ENCODE measurements around the gene UBXN11.
A peak's percentile ranks its signal among the peaks of the same experiment; 100 is the strongest.
"Not testable (repeated sequence)": the region's sequence is repeated elsewhere in the genome, so short reads cannot be mapped to it uniquely, and the experiment has no call there.

The UBXN11 gene

GRCh38 chr1:26300578-26301275 lies 5.7 kb downstream of the UBXN11 start:
- DNase-seq = no peak

GRCh38 chr1:26297791-26298124 lies 8.7 kb downstream of the UBXN11 start:
- no peak for DNase-seq

GRCh38 chr1:26297057-26297790 lies 9.2 kb downstream of the UBXN11 start:
- DNase-seq = no peak

GRCh38 chr1:26296340-26297056 lies 9.9 kb downstream of the UBXN11 start:
- DNase-seq = no peak

- no peak for DNase-seq
Measured at GRCh38 chr1:26295194-26296138, 11.0 kb downstream of the UBXN11 start.

- no peak for DNase-seq
Measured at GRCh38 chr1:26293911-26294463, 12.4 kb downstream of the UBXN11 start.

- DNase-seq = not testable (repeated sequence)
Measured at GRCh38 chr1:26292735-26293134, 13.7 kb downstream of the UBXN11 start.

GRCh38 chr1:26291939-26292338 lies 14.5 kb downstream of the UBXN11 start:
- DNase-seq = no peak

GRCh38 chr1:26291433-26291832 lies 15.0 kb downstream of the UBXN11 start:
- no peak for DNase-seq

GRCh38 chr1:26290882-26291261 lies 15.6 kb downstream of the UBXN11 start:
- no peak for DNase-seq

GRCh38 chr1:26290122-26290881 lies 16.1 kb downstream of the UBXN11 start:
- no peak for DNase-seq

- DNase-seq = peak; percentile 46
Measured at GRCh38 chr1:26289158-26290059, 17.0 kb downstream of the UBXN11 start.

- no peak for DNase-seq
Measured at GRCh38 chr1:26288311-26288941, 18.0 kb downstream of the UBXN11 start.

GRCh38 chr1:26287811-26288210 lies 18.6 kb downstream of the UBXN11 start:
- DNase-seq = no peak

GRCh38 chr1:26287033-26287711 lies 19.3 kb downstream of the UBXN11 start:
- peak; percentile 55 for DNase-seq

GRCh38 chr1:26286064-26286416 lies 20.4 kb downstream of the UBXN11 start:
- no peak for DNase-seq

- DNase-seq = no peak
Measured at GRCh38 chr1:26285366-26286063, 20.9 kb downstream of the UBXN11 start.

- peak; percentile 72 for DNase-seq
Measured at GRCh38 chr1:26284597-26285347, 21.7 kb downstream of the UBXN11 start.

Measured in retina (tissue), 1 donor.